ENCODE measurements around the gene ZNF862. TPM values are rescaled to one million over a fixed set of nuclear protein-coding genes. Genes with fewer than 3 reads are reported as not detected.

Gene ZNF862
- total RNA-seq, 1 experiment from 2014 or later: 17.7 TPM

DNA sequence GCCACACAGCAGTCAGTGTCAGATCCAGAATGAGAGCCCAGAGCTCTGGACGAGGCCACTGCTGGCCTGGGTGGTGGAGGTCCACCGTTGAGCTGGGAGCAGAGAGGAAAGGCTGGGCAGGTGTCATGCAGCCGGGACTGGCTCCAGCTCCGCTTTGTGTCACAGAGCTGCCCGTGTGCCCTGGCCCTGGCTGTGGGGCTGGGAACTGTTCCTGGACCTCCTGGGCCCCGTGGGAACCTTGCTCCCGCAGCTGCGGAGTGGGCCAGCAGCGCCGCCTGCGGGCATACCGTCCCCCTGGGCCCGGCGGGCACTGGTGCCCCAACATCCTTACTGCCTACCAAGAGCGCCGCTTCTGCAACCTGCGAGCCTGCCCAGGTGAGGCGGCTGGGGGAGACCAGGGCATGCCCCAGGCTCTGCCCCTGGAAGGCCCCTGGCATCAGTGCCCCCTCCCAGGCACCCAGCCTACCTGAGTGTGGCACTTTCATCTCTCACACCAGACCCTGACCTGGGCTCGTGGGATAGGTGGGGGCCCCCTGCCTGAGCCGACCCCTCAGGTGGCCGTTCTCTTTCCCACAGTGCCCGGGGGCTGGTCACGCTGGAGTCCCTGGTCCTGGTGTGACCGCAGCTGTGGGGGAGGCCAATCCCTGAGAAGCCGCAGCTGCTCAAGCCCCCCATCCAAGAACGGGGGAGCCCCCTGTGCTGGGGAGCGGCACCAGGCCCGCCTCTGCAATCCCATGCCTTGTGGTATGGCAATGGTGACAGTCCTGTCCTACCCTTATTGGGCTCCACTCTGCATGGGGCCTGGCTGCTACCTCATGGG, 18.8 kb upstream of the ZNF862 start:
- H3K27me3 Mint-ChIP-seq (ENCODE audit: unreplicated experiment): peaks cover 65% of the 10 kb centered on the region
- BruUV-seq (replicated peaks): no TSS peak
- H3K36me3 Mint-ChIP-seq (ENCODE audit: insufficient read depth, unreplicated experiment): no peaks in the 10 kb centered on the region
- intact Hi-C loops (cut with micrococcal nuclease; ENCODE audit: unreplicated experiment): no loop called here
- CTCF ChIA-PET: no interaction called here
- no peak for DNase-seq
- H3K27ac Mint-ChIP-seq (ENCODE audit: unreplicated experiment): no peak overlapping the region
- no peak overlapping the region for H3K4me3 Mint-ChIP-seq (ENCODE audit: low read depth, unreplicated experiment)
- H3K4me1 Mint-ChIP-seq (ENCODE audit: low read depth, unreplicated experiment): no peaks in the 10 kb centered on the region
- H3K9me3 Mint-ChIP-seq (ENCODE audit: low read depth, unreplicated experiment): no peaks in the 10 kb centered on the region
- TF ChIP-seq, protein P1, sequence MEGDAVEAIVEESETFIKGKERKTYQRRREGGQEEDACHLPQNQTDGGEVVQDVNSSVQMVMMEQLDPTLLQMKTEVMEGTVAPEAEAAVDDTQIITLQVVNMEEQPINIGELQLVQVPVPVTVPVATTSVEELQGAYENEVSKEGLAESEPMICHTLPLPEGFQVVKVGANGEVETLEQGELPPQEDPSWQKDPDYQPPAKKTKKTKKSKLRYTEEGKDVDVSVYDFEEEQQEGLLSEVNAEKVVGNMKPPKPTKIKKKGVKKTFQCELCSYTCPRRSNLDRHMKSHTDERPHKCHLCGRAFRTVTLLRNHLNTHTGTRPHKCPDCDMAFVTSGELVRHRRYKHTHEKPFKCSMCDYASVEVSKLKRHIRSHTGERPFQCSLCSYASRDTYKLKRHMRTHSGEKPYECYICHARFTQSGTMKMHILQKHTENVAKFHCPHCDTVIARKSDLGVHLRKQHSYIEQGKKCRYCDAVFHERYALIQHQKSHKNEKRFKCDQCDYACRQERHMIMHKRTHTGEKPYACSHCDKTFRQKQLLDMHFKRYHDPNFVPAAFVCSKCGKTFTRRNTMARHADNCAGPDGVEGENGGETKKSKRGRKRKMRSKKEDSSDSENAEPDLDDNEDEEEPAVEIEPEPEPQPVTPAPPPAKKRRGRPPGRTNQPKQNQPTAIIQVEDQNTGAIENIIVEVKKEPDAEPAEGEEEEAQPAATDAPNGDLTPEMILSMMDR (IDR thresholded peaks at IDR 0.05; ENCODE audit: unreplicated experiment): no peak

DNA sequence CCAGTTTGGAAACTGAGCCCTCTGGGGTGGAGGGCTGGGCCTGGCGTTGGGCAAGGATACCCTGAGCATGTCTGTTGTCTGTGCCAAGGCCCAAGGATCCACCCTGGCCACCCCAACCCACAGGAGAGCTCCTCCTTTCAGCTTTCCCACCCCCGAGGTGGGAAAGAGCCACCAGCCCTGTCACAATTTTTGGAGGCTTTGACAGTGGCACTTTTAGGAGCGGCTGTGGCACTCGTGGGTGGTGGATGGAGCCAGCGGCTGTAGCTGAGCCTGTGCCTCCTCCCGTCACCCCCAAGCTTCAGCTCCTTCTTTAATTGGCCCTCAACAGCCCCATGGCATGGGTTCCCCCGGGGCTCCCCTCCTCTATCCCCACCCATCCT, 18.2 kb upstream of the ZNF862 start:
- Mint-ChIP-seq H3K9me3 (ENCODE audit: low read depth, unreplicated experiment) (no peaks in the 10 kb centered on the region), H3K4me1 (ENCODE audit: low read depth, unreplicated experiment) (no peaks in the 10 kb centered on the region), H3K27me3 (ENCODE audit: unreplicated experiment) (peaks cover 68% of the 10 kb centered on the region), H3K36me3 (ENCODE audit: insufficient read depth, unreplicated experiment) (no peaks in the 10 kb centered on the region), H3K27ac (ENCODE audit: unreplicated experiment) (no peak overlapping the region), H3K4me3 (ENCODE audit: low read depth, unreplicated experiment) (no peak overlapping the region)
- no TSS peak for BruUV-seq (replicated peaks)
- TF ChIP-seq, protein P1 (IDR thresholded peaks at IDR 0.05; ENCODE audit: unreplicated experiment): no peak
- no peak for DNase-seq
- CTCF ChIA-PET: no interaction called here
- intact Hi-C loops (cut with micrococcal nuclease; ENCODE audit: unreplicated experiment): no loop called here

DNA sequence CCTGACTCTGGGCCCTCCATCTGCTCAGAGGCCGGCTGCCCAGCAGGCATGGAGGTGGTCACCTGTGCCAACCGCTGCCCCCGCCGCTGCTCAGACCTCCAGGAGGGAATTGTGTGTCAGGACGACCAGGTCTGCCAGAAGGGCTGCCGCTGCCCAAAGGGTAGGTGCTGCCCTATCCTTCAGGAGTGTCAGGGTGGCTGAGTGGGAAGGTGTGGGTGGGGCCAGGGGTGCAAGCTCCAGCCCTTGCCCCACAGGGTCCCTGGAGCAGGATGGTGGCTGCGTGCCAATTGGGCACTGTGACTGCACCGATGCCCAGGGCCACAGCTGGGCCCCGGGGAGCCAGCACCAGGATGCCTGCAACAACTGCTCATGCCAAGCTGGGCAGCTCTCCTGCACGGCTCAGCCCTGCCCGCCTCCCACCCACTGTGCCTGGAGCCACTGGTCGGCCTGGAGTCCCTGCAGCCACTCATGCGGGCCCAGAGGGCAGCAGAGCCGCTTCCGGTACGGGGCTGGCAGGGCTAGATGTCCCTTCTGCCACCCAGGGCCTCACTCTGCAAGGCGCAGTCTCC, 17.5 kb upstream of the ZNF862 start:
- H3K27ac Mint-ChIP-seq (ENCODE audit: unreplicated experiment): no peak overlapping the region
- CTCF ChIA-PET: no interaction called here
- peaks cover 75% of the 10 kb centered on the region for H3K27me3 Mint-ChIP-seq (ENCODE audit: unreplicated experiment)
- no peak overlapping the region for H3K4me3 Mint-ChIP-seq (ENCODE audit: low read depth, unreplicated experiment)
- H3K9me3 Mint-ChIP-seq (ENCODE audit: low read depth, unreplicated experiment): no peaks in the 10 kb centered on the region
- intact Hi-C loops (cut with micrococcal nuclease; ENCODE audit: unreplicated experiment): no loop called here
- BruUV-seq (replicated peaks): no TSS peak
- no peak for DNase-seq
- TF ChIP-seq, protein P1 (IDR thresholded peaks at IDR 0.05; ENCODE audit: unreplicated experiment): no peak
- H3K36me3 Mint-ChIP-seq (ENCODE audit: insufficient read depth, unreplicated experiment): no peaks in the 10 kb centered on the region
- no peaks in the 10 kb centered on the region for H3K4me1 Mint-ChIP-seq (ENCODE audit: low read depth, unreplicated experiment)

DNA sequence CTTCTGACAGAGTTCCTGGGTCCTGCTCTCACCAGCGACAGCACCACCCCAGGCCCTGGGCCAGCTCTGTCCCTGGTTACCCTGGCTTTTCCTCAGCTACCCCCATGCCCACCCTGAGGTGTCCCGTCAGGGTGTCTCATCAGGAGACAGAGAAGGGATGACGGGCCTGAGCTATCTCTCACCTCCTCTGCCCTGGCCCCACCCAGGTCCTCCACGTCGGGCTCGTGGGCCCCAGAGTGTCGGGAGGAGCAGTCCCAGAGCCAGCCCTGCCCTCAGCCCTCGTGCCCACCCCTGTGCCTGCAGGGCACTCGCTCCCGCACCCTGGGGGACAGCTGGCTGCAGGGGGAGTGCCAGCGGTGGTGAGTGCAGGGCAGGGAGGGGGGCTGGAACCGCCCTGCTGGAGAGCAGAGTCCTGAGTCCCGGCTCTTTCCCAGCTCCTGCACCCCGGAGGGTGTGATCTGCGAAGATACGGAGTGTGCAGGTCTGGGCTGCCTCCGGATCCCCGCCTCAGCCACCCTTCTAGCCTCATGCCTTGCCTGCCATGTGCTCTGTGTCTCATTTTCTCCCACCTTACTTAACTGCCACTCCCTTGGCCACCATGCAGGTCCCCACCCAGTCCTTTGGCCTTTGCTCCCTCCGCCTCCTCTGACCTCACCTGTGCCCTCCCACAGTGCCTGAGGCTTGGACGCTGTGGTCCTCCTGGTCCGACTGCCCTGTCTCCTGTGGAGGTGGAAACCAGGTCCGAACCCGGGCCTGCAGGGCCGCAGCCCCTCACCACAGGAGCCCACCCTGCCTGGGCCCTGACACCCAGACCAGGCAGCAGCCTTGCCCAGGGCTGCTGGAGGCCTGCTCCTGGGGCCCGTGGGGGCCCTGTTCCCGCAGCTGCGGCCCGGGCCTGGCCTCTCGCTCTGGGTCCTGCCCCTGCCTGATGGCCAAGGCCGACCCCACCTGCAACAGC, 16.7 kb upstream of the ZNF862 start:
- Mint-ChIP-seq H3K36me3 (ENCODE audit: insufficient read depth, unreplicated experiment) (no peaks in the 10 kb centered on the region), H3K27me3 (ENCODE audit: unreplicated experiment) (peaks cover 79% of the 10 kb centered on the region), H3K9me3 (ENCODE audit: low read depth, unreplicated experiment) (no peaks in the 10 kb centered on the region), H3K4me3 (ENCODE audit: low read depth, unreplicated experiment) (no peak overlapping the region), H3K27ac (ENCODE audit: unreplicated experiment) (no peak overlapping the region), H3K4me1 (ENCODE audit: low read depth, unreplicated experiment) (no peaks in the 10 kb centered on the region)
- no TSS peak for BruUV-seq (replicated peaks)
- DNase-seq: no peak
- intact Hi-C loops (cut with micrococcal nuclease; ENCODE audit: unreplicated experiment): no loop called here
- TF ChIP-seq, protein P1 (IDR thresholded peaks at IDR 0.05; ENCODE audit: unreplicated experiment): no peak
- CTCF ChIA-PET: no interaction called here

Measured in Calu3 (cell line).